Left lung (tissue), 10 donors: Measurements from ENCODE around the gene CHSY1. TPM values are rescaled to one million over a fixed set of nuclear protein-coding genes. Genes with fewer than 3 reads are reported as not detected.

Experiments used
- ATAC-seq: fragments of 200-7000 bp; cut with Tn5 transposase; one replicate; pipeline ENCODE4 v1.9.1; 2020; ENCODE audit warnings: moderate library complexity
- DNase-seq, 4 donors: peaks; one replicate each; pipeline ENCODE4 v3.0.0-alpha.2; 2013 to 2020
- H3K27ac ChIP-seq, 2 donors: fragments of 200-600 bp; sonication (generic) in 1 of 2; one replicate each; pipeline versions ENCODE4 v1.5.0 to v1.8.0; 2020 to 2021
- H3K27me3 ChIP-seq, 2 donors: fragments of 200-600 bp; sonication (generic) in 1 of 2; one replicate each; pipeline versions ENCODE4 v1.5.0 to v1.8.0; 2020 to 2021
- H3K36me3 ChIP-seq, 2 donors: fragments of 200-600 bp; sonication (generic) in 1 of 2; one replicate each; pipeline versions ENCODE4 v1.5.0 to v1.8.0; 2020 to 2021
- H3K4me1 ChIP-seq, 2 donors: fragments of 200-600 bp; one replicate each; pipeline ENCODE4 v1.8.0; 2021
- H3K4me3 ChIP-seq, 2 donors: fragments of 200-600 bp; sonication (generic) in 1 of 2; one replicate each; pipeline versions ENCODE4 v1.5.0 to v1.8.0; 2020 to 2021; ENCODE audit warnings: mild to moderate bottlenecking in 1 of 2
- H3K9me3 ChIP-seq, 2 donors: fragments of 200-600 bp; sonication (generic) in 1 of 2; one replicate each; pipeline versions ENCODE4 v1.5.0 to v1.8.0; 2020 to 2021
- intact Hi-C, 2 donors: fragments of 100-400 bp; cut with DNase I; formaldehyde crosslinking; loops; one replicate each; pipeline versions ENCODE4 v1.11.2 to v1.14.2; 2022
- polyA plus RNA-seq, 6 donors: library from polyadenylated mRNA; unstranded; fragments of 120-200 nt; gene quantifications; one replicate each; pipeline ENCODE4 v1.2.1, GENCODE V29; 2013; ENCODE audit not compliant: insufficient read length in 6 of 6
- total RNA-seq, 2 donors: library from RNA; stranded (reverse); fragmentation: NEBNext Ultra II Directional; extraction: Animal tissue kit (Norgen Biotek cat#: 25700); gene quantifications; one replicate each; pipeline ENCODE4 v1.2.1, GENCODE V29; 2021
- TF ChIP-seq, protein P1 (sequence below), 2 donors: fragments of 200-600 bp; sonication (generic) in 1 of 2; IDR thresholded peaks; one replicate each; pipeline versions ENCODE4 v1.5.0 to v1.8.0; 2021; ENCODE audit warnings: antibody characterized with exemption in 2 of 2
- donor health status: DM: no; HTN: yes; CAD: no.
- donor health status: DM: no; HTN: no; CAD: no.

The CHSY1 gene
- total and polyA plus RNA-seq, 8 donors: 33.3 to 61.5 (median 51.5) TPM

DNA sequence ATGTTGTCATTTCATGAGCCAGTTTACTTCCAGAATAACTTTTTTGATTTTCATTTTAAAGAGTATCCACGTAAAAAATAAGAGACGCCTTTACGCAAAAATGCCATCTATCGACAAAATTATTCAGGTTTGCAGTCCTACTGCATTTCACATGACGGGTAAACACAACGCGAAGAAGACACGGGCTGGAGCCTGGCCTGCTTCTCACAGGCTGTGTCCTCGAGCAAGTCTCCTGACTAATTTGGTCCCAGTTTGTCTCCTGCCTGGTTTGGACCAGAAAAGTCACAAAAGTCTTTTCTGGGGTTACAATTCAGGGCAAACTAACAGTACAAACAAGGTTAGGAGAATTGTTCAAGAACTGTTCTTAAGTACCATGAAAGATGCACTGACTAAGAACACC lies 51.7 kb downstream of the CHSY1 start:
- intact Hi-C loops: no loop called here
- Histone ChIP-seq H3K9me3 (no peaks in the 10 kb centered on the region), H3K4me1 (peaks cover 44 to 94% of the 10 kb centered on the region in 2 donors), H3K4me3 (no peak overlapping the region), H3K27ac (peak overlapping the region; percentile 60 to 83), H3K36me3 (no peaks in the 10 kb centered on the region), H3K27me3 (no peaks in the 10 kb centered on the region)
- TF ChIP-seq, protein P1, sequence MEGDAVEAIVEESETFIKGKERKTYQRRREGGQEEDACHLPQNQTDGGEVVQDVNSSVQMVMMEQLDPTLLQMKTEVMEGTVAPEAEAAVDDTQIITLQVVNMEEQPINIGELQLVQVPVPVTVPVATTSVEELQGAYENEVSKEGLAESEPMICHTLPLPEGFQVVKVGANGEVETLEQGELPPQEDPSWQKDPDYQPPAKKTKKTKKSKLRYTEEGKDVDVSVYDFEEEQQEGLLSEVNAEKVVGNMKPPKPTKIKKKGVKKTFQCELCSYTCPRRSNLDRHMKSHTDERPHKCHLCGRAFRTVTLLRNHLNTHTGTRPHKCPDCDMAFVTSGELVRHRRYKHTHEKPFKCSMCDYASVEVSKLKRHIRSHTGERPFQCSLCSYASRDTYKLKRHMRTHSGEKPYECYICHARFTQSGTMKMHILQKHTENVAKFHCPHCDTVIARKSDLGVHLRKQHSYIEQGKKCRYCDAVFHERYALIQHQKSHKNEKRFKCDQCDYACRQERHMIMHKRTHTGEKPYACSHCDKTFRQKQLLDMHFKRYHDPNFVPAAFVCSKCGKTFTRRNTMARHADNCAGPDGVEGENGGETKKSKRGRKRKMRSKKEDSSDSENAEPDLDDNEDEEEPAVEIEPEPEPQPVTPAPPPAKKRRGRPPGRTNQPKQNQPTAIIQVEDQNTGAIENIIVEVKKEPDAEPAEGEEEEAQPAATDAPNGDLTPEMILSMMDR (IDR thresholded peaks at IDR 0.05): no peak
- DNase-seq: no peak
- ATAC-seq: no peak

DNA sequence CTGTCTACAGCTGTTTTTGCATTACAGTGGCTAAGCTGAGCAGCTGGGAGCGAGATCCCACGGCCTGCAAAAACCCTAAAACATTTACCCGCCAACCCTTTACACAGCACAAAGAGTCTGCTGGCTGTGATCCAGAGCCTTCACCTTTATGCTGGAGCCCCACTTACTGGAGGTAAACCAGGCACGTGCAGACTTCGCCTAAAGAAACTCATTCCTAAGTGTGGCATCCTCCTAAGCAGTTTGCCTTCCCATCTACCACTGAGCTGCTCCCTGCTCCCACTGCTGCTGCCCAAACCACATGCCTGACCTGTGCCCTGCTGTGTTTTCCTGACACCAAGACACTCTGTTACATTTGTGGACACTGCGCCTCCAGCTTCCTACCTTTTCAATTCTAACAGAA lies 53.0 kb downstream of the CHSY1 start:
- Histone ChIP-seq H3K4me1 (peaks cover 42 to 94% of the 10 kb centered on the region in 2 donors), H3K9me3 (no peaks in the 10 kb centered on the region), H3K36me3 (no peaks in the 10 kb centered on the region), H3K4me3 (no peak overlapping the region), H3K27me3 (no peaks in the 10 kb centered on the region), H3K27ac (peak overlapping the region; percentile 60 to 83)
- DNase-seq (no peak), ATAC-seq (no peak)
- TF ChIP-seq, protein P1 (IDR thresholded peaks at IDR 0.05): no peak
- intact Hi-C loops: loop anchor here in 1 of 2 donors (10.0 kb wide), 1 partner anchor 46 kb away; no protein-coding TSS in a partner anchor

DNA sequence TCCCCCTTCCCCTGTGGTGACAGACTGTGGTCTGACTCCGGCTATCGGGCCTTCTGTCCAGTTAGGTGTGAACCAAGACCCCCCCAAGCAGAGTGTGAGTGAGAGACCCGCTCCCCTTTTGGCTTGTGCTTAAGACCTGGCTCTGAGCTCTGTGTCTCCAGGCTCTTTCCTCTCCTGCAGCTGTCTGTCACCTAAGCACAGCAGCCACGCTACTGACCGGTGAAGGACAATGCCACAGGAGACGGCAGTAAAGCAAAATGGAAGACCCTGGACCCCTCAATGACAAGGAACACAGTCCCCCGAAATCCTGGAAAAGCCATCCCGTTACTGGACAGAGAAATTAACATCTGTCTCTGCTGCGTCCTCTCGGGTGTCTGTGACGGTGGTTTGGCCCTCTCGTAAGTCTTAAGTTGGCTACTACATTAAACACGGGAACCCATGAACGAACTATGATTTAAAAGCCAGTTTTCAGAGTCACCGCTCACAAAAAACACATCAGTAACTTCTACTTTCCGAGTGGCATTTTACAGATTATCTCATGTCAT lies 53.7 kb downstream of the CHSY1 start:
- DNase-seq (no peak), ATAC-seq (no peak)
- intact Hi-C loops: loop anchor here in 1 of 2 donors (10.0 kb wide), 1 partner anchor 47 kb away; no protein-coding TSS in a partner anchor
- TF ChIP-seq, protein P1 (IDR thresholded peaks at IDR 0.05): no peak
- H3K27me3 ChIP-seq: no peaks in the 10 kb centered on the region
- H3K9me3 ChIP-seq: no peaks in the 10 kb centered on the region
- no peak overlapping the region for H3K4me3 ChIP-seq
- H3K27ac ChIP-seq: peak overlapping the region; percentile 60 to 83
- peaks cover 38 to 94% of the 10 kb centered on the region in 2 donors for H3K4me1 ChIP-seq
- no peaks in the 10 kb centered on the region for H3K36me3 ChIP-seq

DNA sequence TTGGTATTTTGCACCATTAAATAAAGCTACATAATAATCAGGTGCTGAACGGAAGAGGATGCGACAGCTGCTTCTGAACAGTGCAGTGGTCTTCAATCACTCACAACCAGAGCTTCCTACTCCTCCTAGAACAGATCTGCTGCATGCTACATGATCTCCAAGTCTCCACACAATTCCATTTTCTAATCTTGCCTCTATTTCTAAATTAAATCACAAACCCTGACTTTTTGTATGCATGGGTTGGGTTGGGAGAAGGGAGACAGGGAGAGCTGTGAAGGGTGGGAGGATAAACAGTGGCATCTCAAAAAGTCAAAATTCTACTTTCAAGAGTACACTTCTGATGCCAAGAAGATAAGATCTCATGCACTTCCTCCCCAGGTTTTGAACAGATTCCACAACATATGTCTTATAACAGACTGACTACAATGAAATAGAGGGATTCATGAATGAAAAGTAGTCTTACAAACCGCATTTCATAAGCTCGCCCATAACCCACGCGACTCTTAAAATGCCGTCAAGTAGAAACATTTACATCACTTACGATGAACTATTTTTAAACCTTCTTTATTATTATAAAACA lies 57.2 kb downstream of the CHSY1 start:
- intact Hi-C loops: loop anchor here in 1 of 2 donors (10.0 kb wide), 1 partner anchor 50 kb away; no protein-coding TSS in a partner anchor
- no peaks in the 10 kb centered on the region for H3K27me3 ChIP-seq
- peak overlapping the region in 1 of 2 donors; percentile 74 for H3K27ac ChIP-seq
- peaks cover 37 to 97% of the 10 kb centered on the region in 2 donors for H3K4me1 ChIP-seq
- no peak overlapping the region for H3K4me3 ChIP-seq
- no peaks in the 10 kb centered on the region for H3K36me3 ChIP-seq
- ATAC-seq (no peak), DNase-seq (no peak)
- TF ChIP-seq, protein P1 (IDR thresholded peaks at IDR 0.05): no peak
- H3K9me3 ChIP-seq: no peaks in the 10 kb centered on the region

DNA sequence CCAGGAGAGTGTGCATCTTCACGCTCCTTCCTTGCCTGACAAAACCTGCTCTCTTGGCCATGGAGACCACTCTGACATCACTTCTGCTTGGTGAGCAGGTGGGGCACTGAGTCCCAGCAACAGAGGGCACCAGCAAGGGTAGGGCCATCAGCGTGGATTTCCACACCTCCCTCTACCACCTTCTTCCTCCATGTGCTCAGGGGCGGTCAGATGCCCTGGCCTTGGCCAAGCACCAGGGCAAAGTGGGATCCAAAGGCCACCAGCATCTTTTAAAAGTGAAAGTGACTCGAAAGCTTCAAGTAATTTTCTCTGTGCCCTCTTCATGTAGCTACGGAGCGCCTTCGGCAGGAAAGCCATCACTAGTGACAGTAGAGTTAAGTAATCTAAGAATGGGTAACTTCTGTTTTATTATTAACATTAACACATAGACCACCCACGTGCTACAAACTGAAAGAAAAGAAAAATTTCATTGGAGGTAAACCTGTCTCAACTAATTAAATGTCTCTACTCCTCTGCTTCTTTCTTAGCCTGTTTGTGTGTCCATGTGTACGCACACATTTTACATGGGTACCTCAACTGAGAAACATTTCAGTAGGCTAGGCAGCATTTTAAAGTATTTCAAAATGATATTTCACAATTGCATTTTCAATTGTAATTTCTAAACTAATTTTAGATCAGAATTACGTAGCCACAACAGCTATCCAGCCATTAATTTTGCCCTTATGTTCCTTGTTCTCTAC lies 57.9 kb downstream of the CHSY1 start:
- no peaks in the 10 kb centered on the region for H3K27me3 ChIP-seq
- TF ChIP-seq, protein P1 (IDR thresholded peaks at IDR 0.05): no peak
- peaks cover 31 to 97% of the 10 kb centered on the region in 2 donors for H3K4me1 ChIP-seq
- H3K27ac ChIP-seq: peak overlapping the region; percentile 51 to 74
- ATAC-seq (no peak), DNase-seq (no peak)
- intact Hi-C loops: loop anchor here in 1 of 2 donors (10.0 kb wide), 1 partner anchor 51 kb away; no protein-coding TSS in a partner anchor
- no peak overlapping the region for H3K4me3 ChIP-seq
- H3K36me3 ChIP-seq: no peaks in the 10 kb centered on the region
- no peaks in the 10 kb centered on the region for H3K9me3 ChIP-seq
